GM19240 (cell line): ENCODE results near the gene HTRA3.

Source experiments
- DNase-seq: peaks from one replicate; pipeline ENCODE4 v3.0.0; 2011; ENCODE audit warnings: low spot score; ENCODE audit not compliant: insufficient read length

Gene HTRA3

DNA sequence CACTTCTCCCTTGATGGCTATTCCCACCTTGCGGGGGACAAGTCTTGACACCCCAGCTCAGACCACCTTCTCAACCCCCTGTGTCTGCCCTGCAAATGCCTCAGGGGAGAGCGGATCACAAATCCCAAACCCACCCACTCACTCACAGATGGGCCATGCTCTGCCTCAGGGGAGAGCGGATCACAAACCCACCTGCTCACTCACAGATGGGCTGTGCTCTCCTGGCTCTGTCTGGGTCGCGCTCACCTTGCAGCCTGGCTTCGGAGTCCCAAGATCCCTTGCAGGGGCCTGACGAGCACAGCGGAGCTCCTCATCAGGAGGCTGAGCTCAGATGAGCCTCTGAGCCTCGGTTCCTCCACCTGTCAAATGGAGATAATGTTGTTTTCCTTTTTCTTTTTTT, 38.6 kb downstream of the HTRA3 start:
- DNase-seq = no peak

DNA sequence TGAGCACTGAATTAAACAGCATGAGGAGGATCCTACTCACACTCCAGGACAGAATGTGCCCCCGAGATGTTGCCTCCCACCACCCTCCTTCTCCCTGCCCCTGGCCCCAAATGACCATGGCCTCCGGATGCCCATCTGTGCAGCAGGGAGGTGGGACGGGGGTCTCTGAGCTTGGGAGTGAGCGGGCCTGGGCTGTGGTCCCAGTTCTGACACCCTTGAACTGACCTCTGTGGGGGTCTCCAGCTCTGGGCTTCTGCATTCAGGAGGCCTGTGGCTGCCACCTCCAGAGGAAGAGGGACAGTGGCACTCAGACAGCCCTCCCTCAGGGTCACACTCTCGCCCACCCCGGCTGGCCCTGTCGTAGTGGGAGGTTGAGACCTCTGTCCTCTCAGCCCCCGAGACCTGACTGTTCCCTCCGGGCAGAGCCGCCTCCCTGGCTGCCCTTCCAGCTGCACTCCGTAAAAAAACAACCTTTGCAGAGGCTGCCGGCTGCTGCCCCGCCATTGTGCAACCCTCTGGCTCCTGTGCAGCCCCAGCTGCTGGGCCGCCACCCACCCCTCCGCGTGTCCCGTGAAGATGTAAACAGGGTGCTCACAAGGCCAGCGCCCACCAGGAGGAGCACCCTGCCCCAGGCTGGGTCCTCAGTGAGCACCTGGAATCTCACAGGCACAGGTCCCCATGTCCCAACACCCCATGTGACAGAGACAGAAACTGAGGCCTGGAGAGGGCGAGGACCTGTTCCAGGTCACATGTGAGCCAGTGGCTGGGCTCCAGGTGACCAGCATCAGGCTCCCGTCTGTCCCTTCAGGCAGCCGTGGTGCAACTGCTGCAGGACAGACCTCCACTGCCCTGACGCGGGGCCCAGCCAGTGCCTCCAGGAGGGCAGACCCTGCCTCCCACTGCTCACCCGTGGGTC, 39.6 kb downstream of the HTRA3 start:
- no peak for DNase-seq

DNA sequence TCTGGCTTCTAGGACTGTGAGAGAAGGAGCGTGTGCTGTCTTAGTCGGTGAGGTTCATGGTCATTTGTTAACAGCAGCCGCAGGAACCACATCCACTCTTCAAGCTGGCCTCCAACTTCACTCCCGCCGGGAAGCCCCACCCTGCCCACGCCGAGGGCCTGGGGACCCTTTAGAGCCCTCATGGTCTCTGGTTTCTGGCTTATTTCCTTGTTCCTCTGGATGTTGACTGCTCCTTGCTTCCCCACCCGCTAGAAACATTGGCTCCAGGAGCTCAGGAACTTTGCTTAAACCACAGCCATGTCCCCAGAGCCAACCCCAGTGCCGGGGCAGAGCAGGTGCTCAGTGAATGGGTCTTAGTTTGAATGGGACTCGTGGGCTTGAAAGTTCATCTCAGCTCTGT, 40.8 kb downstream of the HTRA3 start:
- DNase-seq = no peak

DNA sequence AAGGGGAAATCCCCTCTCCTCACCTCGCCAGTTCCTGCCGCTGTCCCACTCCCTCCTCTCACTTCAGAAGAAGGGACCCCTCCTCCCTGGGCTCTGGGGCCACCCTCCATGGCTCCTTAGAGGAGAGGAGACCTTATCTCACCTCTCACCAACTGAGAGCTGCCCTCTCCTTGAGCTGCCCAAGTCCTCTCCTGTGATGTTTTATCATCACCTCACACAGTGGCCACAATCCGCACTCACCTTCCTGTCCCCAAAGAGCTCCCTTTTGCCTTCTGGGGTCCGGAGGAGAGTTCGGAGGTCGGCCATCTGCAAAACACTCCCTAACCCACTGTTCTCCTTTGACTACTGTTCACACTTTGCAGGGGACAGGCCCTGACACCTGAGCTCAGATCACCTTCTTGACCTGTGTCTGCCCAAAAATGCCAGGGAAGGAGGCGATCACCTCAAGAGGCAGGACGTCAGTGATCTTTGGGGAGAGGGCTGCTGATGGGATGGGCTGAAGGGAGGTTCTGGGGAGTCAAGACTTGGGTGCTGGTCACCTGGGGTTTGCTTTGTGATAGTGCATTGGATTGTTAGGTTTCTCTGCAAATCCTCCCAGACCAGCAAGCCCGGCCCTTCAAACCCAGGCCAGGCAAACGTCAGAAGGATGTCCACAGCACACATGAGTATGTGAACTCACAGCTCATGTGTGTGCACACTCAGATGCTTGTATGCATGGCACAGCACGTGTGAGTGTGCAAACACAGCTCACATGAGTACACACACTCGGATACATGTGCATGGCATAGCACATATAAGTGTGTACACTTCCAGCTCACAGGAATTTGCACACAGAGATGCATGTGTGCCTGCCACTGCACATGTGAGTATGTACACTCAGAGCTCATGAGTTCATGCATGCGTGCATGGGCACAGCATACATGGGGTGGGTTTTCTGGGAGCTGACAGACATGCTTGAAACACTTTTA, 41.8 kb downstream of the HTRA3 start:
- no peak for DNase-seq

DNA sequence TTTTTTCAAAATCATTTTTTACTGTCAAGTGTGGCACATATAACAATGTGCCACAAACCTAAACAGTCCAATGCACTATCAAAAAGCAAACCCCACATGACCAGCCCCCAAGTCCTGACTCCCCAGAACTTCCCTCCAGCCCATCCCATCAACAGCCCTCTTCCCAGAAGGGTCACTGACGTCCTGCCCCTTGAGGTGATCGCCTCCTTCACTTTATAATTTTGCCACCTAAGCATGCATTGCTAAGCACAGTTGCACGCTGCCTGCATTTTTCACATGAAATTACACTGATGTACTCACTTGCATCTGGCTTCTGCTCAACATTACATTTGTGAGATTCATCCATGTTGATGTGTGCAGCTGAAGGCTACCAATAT, 42.5 kb downstream of the HTRA3 start:
- DNase-seq = no peak

DNA sequence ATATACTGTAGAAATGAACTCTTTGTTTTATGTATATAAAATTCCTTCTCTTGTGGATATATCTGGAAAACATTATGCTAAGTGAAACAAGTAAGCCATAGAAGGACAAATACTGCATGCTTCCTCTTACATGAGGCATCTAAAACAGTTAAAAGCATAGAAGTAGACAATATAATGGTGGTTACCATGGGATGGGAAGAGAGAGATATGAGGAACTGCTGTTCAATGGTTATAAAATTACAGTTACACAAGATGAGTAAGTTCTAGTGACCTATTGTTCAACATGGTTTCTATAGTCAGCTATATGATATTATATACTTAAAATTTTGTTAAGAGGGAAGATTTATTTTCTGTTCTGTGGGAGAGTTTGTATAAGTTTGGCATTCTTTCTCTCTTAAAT, 43.4 kb downstream of the HTRA3 start:
- DNase-seq = no peak

DNA sequence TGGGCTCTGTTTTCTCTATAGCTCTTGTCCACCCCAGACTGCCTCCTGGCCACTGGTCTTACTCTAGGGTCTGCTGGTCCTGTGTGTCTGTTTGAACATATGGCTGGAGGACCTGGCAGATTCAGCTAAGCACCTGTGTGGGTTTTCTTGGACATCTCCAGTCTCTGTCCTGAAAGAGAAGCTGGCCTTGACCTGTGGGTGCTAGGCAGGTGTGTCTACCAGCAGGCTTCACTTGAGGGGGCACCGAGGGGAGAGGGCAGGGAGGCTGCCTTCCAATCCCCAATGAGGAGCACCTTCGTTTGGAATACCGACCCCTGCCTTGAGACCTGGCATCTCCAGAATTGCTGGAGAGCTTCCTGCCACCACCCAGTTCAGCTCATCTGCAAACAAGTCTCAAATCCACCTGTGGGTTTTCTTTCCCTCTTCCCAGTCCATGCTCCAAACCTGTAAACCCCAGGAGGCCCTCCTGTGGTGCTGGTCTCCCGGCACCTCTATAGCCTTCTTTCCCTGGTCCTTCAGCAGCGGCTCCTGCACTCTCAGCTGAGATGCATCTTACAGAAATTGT, 45.2 kb downstream of the HTRA3 start:
- no peak for DNase-seq

DNA sequence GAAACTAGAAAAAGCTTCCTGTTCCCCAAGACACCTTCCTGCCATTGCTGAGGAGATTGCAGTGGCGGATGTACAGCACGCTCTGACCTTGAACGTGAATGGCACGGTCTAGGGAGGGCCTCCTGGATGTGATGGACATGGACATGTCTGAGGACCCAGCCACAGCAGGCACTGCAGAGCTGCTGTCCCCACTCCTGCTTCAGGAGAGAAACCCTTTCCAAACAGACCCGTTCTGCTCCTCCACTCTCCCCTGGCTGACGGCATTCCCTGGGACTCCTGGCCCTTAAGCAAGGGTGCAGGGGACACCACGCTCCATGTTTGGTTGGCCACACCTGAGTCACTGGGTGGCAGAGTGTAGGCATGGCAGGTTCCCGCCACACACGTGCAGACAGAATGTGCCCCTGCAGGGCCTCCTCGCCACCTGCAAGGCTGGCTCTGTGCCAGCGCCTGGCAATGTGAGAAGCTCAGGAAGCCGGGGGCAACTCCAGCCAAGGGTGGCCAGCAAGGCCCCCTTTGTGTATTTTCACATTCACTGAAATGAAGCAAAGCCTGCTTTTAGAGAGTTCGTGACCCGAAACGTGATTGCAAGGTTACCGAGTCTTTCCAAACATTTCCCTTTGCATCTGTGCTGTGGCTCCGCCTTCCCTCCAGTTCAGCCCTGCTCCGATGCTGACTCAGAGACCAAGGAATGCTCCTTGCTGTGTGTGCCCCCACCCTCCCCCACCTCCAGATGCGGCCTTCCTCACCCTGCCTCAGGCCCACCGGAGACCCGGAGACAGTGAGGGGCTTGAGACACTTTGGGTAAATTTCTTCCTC, 46.1 kb downstream of the HTRA3 start:
- no peak for DNase-seq

DNA sequence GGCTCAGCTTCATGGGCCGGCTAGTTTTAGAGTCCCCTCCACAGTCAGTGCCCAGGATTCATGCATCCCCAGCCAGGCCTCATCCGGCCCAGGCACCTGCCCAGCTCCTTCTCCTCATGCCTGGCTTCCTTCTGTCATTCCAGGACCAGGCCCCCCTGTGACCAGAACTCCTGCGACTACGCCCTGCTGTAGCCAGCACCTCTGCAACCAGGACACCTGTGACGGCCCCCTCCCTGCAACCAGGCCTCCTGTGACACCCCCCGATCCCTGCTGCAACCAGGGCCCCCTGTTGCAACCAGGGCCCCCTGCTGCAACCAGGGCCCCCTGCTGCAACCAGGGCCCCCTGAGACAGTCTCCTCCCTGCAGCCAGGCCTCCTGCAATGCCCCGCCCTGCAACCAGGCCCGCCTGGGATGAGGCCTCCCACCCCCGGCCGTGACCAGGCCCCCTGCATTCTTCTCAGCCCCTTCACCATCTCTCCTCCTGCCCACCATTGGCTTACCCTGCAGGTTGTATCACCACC, 46.8 kb downstream of the HTRA3 start:
- DNase-seq = no peak

DNA sequence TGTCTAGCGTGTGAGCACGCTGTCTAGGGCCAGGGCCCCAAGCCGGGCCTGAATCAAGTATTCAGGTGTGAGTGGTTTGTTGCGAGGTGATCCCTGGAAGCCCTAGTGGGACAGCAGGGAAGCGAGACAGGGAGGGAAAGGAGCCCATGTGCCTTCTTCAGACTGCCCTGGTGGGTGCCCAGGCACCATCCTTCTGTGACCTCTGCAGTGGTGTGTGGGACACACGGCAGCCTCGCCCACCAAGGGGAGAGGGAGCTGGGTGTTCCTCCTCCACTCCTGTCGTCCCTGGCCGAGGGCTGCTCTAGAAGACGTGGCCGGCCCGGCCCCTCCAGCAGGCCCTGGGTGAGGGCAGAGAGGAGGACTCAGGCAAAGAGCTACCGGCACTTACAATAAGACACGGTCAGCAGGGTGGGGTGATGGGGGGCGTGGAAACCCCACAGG, 47.4 kb downstream of the HTRA3 start:
- no peak for DNase-seq

DNA sequence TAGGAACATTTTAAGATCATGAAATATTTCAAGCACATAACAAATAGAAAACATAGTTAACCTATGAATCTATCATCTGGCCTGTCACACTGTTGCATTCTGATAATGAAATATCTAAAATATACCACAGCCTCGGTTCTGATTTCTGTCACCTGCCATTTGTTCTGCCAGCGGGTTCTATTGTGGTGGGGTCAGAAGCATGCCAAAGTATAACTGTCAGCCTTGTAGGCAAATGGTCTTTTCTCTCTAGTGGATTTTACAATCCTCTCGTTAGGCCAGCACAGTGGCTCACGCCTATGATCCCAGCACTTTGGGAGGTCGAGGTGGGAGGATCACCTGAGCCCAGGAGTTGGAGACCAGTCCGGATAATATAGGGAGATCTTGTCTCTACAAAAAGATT, 47.9 kb downstream of the HTRA3 start:
- no peak for DNase-seq

DNA sequence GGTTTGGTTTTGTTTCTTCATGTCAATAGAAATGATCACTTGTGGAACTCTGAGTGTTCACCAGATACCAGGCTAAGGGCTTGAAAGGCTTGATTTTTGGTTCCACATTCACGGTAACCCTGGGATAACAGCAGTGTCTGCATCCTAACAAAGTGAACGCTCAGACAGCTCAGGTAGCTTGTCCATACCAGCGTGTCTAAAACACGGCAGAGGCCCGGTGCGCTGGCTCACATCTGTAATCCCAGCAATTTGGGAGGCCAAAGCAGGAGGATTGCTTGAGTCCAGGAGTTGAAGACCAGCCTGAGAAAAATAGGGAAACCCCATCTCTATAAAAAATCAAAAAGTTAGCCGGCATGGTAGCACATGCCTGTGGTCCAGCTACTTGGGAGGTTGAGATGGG, 49.0 kb downstream of the HTRA3 start:
- no peak for DNase-seq

DNA sequence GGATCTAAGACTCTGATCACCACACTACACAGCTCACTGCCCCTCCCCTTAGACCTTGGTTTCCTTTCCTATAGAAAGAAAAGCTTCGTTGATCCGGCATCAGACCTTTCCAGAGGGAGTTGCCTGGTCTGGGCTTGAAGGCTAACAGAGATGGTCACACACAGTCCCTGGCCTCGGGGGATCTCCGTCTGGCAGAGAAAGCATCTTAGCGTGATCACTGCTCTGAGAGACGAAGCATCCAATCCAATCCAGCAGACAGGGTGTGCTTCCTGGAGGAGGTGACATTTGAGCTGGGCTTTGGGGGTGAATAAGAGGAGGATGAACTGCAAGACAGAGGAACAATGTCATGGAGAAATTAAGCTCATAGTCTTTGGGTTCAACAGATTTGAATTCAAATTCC, 49.5 kb downstream of the HTRA3 start:
- DNase-seq = no peak

DNA sequence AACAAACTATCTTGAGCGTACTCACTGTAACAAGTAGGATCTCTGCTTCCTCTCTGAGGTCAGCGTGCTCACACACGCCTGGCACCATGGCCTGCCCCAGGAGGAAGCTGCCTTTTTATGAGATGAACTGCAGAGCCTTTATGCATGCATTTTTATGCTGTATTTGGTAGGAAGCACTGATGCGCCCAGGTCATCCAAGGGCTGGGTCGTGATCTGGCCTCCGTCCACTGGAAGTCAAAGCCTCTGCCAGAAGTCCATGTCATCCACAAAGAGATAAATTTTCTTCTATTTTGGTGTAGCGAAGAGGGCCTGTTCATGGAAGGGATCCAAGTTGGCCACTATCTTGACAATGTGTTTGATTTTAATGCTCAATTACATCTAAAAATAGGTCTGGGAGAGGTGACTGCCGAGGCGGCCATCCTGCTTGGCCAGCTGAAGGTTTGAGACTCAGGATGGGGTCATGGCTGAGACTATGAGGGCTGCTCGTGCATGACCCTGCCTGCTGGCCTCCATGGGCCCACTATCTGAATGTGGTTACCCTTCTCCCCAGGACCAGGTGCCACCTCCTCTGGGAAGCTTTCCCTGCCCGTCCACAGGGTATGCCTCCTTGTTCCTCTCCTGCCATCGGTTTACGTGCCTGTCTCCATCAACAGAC, 50.3 kb downstream of the HTRA3 start:
- DNase-seq = no peak

DNA sequence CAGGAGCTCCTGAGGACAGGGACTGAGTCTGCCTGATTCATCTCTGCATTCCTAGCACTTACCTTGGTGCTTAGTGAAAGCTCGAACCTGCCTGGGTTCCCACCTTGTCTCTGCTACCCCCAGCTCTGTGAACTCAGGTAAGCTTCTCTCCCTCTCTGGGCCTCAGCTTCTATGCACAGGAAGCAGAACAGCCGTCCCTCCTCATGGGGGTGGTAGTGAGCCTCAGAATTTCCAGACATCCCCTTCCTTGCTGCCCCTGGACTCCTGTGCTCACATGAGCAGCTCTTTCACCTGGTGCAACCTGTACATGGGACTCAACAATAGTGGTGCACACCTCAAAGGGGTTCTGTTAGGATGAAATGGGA, 50.8 kb downstream of the HTRA3 start:
- DNase-seq = no peak

DNA sequence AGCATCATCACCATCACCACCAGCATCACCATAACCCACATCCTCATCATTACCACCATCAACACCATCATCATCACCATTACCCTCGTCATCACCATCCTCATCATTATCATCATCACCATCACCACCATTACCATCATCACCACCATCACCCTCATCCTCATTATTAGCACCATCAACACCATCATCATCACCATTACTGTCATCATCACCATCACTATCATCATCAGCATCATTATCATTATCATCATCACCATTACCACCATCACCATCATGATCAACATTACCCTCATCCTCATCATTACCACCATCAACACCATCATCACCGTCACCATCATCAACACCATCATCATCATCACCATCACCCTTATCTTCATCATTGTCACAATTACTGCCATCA, 51.7 kb downstream of the HTRA3 start:
- DNase-seq = no peak

DNA sequence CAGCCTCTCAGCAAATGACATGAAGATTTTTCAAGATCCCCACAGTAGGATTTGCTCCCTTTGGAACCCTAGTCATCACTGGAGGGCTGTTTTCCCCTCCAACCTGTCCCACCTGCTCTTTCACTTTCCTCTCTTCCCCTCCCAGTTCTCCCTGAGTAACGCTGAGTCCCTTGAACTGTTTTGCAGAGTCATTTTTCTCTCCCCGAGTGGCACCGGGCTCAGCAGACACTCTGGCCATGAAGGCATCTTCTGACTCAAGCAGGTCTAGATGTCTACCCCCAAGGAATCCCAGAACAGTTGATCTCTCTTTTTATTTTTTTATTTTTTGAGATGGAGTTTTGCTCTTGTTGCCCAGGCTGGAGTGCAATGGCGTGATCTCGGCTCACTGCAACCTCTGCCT, 52.2 kb downstream of the HTRA3 start:
- no peak for DNase-seq

DNA sequence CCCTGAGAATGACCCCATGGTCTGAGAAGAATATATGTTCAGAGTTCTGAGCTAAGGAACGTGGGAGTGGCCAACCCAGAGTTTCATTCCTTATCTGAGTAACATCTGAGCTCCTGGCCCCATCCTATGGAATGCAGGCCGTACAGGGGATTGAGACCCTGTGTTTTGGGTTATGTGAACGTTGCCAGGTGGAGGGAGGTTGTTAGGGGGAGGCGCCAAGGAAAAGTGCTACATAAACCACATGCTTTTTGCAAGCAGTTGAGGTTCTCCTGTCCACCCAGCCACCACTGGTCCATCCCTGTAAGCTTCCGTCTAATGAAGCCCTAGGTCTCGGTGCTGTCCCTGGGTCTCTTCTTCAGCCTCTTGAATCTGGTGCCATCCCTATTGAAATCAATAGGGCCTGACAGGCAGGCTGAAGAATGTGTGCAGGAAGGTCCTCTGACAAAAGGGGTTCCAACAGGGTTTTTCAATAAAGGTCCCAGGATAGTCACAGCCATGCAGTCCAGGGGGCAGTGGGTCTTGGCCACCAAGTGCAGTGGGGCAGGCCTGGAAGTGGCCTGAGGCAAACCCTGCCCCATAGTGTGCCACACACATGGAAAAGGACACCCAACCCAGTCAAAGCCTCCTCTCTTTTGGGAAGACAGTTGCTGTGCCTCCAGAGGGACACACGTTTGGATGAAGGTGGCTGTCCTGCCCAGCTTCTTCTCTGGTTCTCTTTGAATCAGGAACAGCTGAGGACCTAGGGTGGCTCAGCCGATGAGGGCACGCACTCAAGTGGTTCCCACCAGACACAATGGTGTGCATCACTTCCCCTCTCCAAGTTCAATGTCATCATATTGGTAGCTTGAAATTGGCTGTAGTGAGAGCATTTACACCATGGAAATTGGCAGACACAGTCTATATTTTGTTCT, 53.5 kb downstream of the HTRA3 start:
- DNase-seq = no peak

DNA sequence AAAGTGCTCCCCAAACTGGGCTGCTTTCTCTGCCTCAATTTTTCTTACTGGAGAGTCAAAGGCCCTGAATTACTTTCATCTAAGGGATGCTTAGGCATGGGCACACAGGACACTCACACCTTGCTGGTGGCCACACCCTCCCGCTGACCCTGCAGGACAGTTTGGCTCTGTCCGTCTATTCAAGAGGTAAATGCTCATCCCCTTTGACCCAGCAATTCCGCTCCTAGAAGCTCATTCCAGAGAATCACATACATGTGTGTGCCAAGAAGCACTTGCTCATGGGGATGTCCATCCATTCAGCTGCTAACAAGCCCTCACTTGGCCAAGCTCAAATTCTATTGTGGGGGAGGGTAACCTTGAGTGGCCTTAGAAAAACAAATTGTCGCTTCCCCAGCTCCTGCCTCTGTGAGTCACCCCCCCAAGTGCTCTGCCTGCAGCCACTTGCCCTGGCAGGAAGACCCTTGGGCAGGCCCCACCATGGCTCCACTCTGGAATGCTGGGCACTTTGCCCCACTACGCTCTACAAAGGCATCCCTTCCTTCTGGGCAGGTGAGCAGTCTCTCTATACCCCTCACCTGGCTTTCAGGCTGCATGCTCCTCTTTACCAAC, 54.5 kb downstream of the HTRA3 start:
- no peak for DNase-seq
